Endothelial cell of umbilical vein (primary cell): Measurements from ENCODE around the gene CELSR1.

ENCODE experiments used
- CTCF ChIP-seq, 2 donors: IDR thresholded peaks; 1 replicate in 1 of 2; 2 replicates in 1 of 2; pipeline ENCODE4 v1.5.1; 2011; ENCODE audit warnings: low read length in 2 of 2, mild to moderate bottlenecking in 2 of 2, moderate library complexity in 2 of 2, control low read depth in 1 of 2, inconsistent platforms in 1 of 2, low read depth in 1 of 2; ENCODE audit not compliant: insufficient read depth in 1 of 2; ENCODE audit errors: extremely low read depth in 1 of 2
- FOS ChIP-seq: IDR thresholded peaks from 2 replicates; pipeline ENCODE4 v1.6.1; 2011; ENCODE audit warnings: mild to moderate bottlenecking, low read length, moderate library complexity, borderline replicate concordance; ENCODE audit not compliant: insufficient read depth
- JUN ChIP-seq: IDR thresholded peaks from 2 replicates; pipeline ENCODE4 v1.6.1; 2011; ENCODE audit warnings: borderline replicate concordance, low read depth; ENCODE audit not compliant: insufficient read length, insufficient read depth
- POLR2A ChIP-seq: IDR thresholded peaks from 2 replicates; pipeline ENCODE4 v1.6.1; 2012; ENCODE audit warnings: low read depth, mild to moderate bottlenecking, control low read depth, low read length

GRCh38 chr22:46476547-46476941 is 60.9 kb downstream of the CELSR1 start:
- TF ChIP-seq CTCF (IDR thresholded peaks at IDR 0.05; ENCODE audit: extremely low read depth in 1 of 2, insufficient read depth in 1 of 2, low read depth in 1 of 2, low read length in 2 of 2), result no peak
- no peak for TF ChIP-seq JUN
- no peak for TF ChIP-seq POLR2A
- no peak for TF ChIP-seq FOS
